ENCODE data around the gene NUDT6.

DNA sequence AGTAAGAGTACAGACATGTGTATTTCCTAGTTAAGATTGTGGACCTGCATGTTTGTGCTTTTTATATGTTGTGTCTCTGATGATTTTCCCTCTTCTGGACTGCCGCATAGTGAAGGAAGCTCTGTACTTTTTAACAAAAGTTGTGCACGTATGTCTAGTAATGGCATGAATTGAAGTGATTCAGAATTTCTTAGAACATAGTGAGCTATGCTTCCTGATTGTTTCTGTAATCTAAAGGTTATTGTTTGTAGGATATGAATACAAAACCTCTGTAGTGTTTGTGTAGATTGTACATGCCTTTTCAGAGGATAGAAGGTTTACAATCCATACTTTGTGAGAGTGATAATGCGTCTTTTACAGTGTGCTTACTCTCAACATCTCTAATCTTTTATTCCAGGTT is 37.0 kb upstream of the NUDT6 start:
- TF ChIP-seq, protein P1, sequence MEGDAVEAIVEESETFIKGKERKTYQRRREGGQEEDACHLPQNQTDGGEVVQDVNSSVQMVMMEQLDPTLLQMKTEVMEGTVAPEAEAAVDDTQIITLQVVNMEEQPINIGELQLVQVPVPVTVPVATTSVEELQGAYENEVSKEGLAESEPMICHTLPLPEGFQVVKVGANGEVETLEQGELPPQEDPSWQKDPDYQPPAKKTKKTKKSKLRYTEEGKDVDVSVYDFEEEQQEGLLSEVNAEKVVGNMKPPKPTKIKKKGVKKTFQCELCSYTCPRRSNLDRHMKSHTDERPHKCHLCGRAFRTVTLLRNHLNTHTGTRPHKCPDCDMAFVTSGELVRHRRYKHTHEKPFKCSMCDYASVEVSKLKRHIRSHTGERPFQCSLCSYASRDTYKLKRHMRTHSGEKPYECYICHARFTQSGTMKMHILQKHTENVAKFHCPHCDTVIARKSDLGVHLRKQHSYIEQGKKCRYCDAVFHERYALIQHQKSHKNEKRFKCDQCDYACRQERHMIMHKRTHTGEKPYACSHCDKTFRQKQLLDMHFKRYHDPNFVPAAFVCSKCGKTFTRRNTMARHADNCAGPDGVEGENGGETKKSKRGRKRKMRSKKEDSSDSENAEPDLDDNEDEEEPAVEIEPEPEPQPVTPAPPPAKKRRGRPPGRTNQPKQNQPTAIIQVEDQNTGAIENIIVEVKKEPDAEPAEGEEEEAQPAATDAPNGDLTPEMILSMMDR (IDR thresholded peaks at IDR 0.05), result no peak
- TF ChIP-seq POLR2A (IDR thresholded peaks at IDR 0.05), result no peak
